ENCODE data around the gene CDH12. TPM values are rescaled to one million over a fixed set of nuclear protein-coding genes. Genes with fewer than 3 reads are reported as not detected.

CDH12 gene
- total RNA-seq, 1 experiment from 2014 or later = 2.3 TPM

DNA sequence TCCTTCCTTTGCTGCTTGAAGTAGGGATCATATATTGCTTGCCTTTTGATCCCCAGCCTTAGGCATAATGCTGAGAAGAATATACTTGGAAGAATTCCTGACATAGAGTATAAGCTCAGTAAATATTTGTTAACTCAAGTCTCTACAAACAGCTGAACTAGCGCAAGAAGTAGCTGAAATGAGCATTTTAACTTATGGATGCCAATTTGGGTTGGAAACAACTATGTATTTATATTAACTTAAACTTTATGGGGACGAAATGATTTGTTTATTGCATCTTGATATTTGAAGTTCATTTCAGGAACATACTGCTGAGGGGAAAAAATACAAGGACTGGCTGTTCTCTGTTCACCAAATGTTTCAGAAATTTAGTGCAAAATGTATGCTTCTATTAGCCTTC is 258.7 kb downstream of the CDH12 start:
- no peak for DNase-seq
- BruUV-seq (replicated peaks) = no TSS peak
- Mint-ChIP-seq H3K27me3 (ENCODE audit: unreplicated experiment) (no peaks in the 10 kb centered on the region), H3K4me1 (ENCODE audit: low read depth, unreplicated experiment) (no peaks in the 10 kb centered on the region), H3K9me3 (ENCODE audit: low read depth, unreplicated experiment) (peaks cover 8% of the 10 kb centered on the region), H3K36me3 (ENCODE audit: insufficient read depth, unreplicated experiment) (no peaks in the 10 kb centered on the region), H3K4me3 (ENCODE audit: low read depth, unreplicated experiment) (no peak overlapping the region), H3K27ac (ENCODE audit: unreplicated experiment) (no peak overlapping the region)
- intact Hi-C loops (cut with micrococcal nuclease; ENCODE audit: unreplicated experiment) = no loop called here
- TF ChIP-seq, protein P1, sequence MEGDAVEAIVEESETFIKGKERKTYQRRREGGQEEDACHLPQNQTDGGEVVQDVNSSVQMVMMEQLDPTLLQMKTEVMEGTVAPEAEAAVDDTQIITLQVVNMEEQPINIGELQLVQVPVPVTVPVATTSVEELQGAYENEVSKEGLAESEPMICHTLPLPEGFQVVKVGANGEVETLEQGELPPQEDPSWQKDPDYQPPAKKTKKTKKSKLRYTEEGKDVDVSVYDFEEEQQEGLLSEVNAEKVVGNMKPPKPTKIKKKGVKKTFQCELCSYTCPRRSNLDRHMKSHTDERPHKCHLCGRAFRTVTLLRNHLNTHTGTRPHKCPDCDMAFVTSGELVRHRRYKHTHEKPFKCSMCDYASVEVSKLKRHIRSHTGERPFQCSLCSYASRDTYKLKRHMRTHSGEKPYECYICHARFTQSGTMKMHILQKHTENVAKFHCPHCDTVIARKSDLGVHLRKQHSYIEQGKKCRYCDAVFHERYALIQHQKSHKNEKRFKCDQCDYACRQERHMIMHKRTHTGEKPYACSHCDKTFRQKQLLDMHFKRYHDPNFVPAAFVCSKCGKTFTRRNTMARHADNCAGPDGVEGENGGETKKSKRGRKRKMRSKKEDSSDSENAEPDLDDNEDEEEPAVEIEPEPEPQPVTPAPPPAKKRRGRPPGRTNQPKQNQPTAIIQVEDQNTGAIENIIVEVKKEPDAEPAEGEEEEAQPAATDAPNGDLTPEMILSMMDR (IDR thresholded peaks at IDR 0.05; ENCODE audit: unreplicated experiment) = no peak
- CTCF ChIA-PET = no interaction called here

DNA sequence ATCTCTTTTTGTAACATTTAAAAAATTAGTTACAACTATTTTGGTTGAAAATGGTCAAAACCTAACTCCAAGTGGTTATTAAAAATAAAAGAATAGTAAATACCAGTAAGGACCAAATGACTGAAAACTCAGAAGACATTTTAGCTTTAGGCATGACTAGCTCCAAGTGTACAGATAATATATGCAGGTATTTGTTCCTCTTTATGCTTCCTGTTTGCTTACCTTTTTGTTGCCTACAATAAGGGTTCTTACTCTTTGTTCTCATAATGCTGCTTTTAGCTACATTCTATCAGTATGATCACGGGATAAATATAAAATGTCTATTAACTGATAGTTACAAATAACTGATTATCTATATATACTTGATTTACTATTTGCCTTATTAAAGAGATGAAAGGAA is 259.6 kb downstream of the CDH12 start:
- Mint-ChIP-seq H3K27me3 (ENCODE audit: unreplicated experiment) (no peaks in the 10 kb centered on the region), H3K9me3 (ENCODE audit: low read depth, unreplicated experiment) (peaks cover 14% of the 10 kb centered on the region), H3K36me3 (ENCODE audit: insufficient read depth, unreplicated experiment) (no peaks in the 10 kb centered on the region), H3K27ac (ENCODE audit: unreplicated experiment) (no peak overlapping the region), H3K4me3 (ENCODE audit: low read depth, unreplicated experiment) (no peak overlapping the region), H3K4me1 (ENCODE audit: low read depth, unreplicated experiment) (no peaks in the 10 kb centered on the region)
- DNase-seq = no peak
- CTCF ChIA-PET = no interaction called here
- TF ChIP-seq, protein P1 (IDR thresholded peaks at IDR 0.05; ENCODE audit: unreplicated experiment) = no peak
- no TSS peak for BruUV-seq (replicated peaks)
- intact Hi-C loops (cut with micrococcal nuclease; ENCODE audit: unreplicated experiment) = no loop called here

DNA sequence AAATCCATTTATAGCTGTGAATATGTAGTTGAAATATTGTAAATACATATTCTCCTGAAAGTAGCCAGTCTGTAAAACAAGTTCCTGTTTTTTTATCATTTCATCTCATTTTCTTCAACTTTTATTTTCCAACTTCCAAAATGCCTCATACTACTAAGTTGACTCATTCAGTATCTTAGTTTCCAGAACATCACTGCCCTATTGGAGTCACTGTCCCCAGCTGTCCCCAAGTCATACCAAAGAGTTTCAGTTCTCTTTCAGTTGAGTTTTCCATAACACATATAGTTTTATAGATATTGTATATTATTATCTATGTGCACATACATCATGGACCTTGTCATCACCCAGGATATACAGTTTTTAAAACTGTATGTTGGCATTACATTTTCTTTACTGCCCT is 261.7 kb downstream of the CDH12 start:
- DNase-seq = no peak
- Mint-ChIP-seq H3K27ac (ENCODE audit: unreplicated experiment) (no peak overlapping the region), H3K27me3 (ENCODE audit: unreplicated experiment) (no peaks in the 10 kb centered on the region), H3K4me1 (ENCODE audit: low read depth, unreplicated experiment) (no peaks in the 10 kb centered on the region), H3K36me3 (ENCODE audit: insufficient read depth, unreplicated experiment) (no peaks in the 10 kb centered on the region), H3K4me3 (ENCODE audit: low read depth, unreplicated experiment) (no peak overlapping the region), H3K9me3 (ENCODE audit: low read depth, unreplicated experiment) (peaks cover 13% of the 10 kb centered on the region)
- TF ChIP-seq, protein P1 (IDR thresholded peaks at IDR 0.05; ENCODE audit: unreplicated experiment) = no peak
- no TSS peak for BruUV-seq (replicated peaks)
- CTCF ChIA-PET = no interaction called here
- intact Hi-C loops (cut with micrococcal nuclease; ENCODE audit: unreplicated experiment) = no loop called here

DNA sequence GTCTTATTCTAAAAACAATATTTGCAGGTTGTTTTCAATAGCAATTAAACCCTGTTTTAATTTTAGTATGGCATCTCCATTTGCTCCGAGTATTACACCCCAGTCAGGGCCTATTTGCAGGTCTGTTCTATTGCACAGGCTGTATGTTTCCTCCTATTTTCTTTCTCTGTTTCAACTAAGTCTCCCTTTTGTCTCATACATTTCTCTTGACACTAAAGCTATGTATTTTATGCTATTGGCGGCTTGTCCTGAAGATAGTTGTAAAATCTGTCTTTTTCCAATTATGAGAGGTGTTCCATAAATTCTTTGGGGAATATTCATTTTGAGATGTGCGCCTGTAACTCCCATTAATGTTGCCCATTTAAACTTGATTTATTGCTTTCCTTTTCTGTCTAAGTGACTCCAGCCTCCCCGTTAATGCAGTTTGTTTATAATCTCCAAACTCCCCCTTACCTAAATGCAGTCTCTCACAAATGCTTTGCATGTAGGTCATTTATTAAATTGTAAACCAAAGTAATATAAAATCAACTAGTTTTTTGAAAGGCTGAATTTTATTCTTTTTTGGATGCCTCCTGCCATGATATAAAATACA is 262.4 kb downstream of the CDH12 start:
- H3K36me3 Mint-ChIP-seq (ENCODE audit: insufficient read depth, unreplicated experiment) = no peaks in the 10 kb centered on the region
- H3K4me3 Mint-ChIP-seq (ENCODE audit: low read depth, unreplicated experiment) = no peak overlapping the region
- CTCF ChIA-PET = no interaction called here
- TF ChIP-seq, protein P1 (IDR thresholded peaks at IDR 0.05; ENCODE audit: unreplicated experiment) = no peak
- peaks cover 13% of the 10 kb centered on the region for H3K9me3 Mint-ChIP-seq (ENCODE audit: low read depth, unreplicated experiment)
- no TSS peak for BruUV-seq (replicated peaks)
- intact Hi-C loops (cut with micrococcal nuclease; ENCODE audit: unreplicated experiment) = no loop called here
- H3K27me3 Mint-ChIP-seq (ENCODE audit: unreplicated experiment) = no peaks in the 10 kb centered on the region
- no peak for DNase-seq
- no peak overlapping the region for H3K27ac Mint-ChIP-seq (ENCODE audit: unreplicated experiment)
- peaks cover under 1% of the 10 kb centered on the region for H3K4me1 Mint-ChIP-seq (ENCODE audit: low read depth, unreplicated experiment)
